ENCODE results near the gene DEF6. TPM values are rescaled to one million over a fixed set of nuclear protein-coding genes. Genes with fewer than 3 reads are reported as not detected.

DEF6 gene
- total RNA-seq, 1 donor from 2014 or later: 2.2 TPM

DNA sequence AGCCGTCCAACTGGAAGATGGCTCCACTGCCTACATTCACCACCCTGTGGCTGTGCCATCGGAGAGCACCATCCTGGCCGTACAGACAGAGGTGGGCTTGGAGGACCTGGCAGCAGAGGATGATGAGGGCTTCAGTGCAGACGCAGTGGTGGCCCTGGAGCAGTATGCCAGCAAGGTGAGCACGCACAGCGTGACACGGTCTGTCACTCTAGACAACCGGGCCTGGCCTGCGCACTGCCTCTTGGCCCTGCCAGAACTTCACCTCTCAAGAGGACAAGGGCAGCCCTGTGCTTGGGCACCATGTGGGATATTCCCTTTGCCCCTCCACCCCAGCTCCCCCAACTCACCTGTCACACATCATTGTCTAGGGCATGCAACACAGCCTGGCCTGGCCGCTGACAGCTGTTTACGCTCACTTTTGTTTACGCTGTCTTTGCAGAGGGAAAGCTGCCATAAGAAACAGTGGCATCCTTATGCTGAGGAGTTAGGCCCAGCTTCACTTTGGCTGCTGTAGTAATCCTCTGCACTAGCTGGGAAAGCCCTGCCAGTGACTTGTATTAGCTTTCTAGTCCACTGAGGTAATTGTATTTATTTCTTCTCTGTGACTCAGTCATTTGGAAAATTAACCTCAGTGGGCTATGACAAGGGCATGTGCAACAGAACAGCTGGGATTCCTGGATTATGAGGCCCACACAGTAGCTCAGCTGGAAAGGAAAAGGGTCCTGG, 9.8 kb upstream of the DEF6 start:
- no peaks in the 10 kb centered on the region for H3K79me2 ChIP-seq (ENCODE audit: insufficient read depth, low read length)
- no peaks in the 10 kb centered on the region for H3K4me1 Mint-ChIP-seq (ENCODE audit: low read depth, unreplicated experiment)
- H2AFZ ChIP-seq (ENCODE audit: low read depth, low read length): no peak overlapping the region
- H3K4me3 Mint-ChIP-seq (ENCODE audit: unreplicated experiment): no peak overlapping the region
- no peaks in the 10 kb centered on the region for H3K27me3 ChIP-seq (ENCODE audit: insufficient read depth, low read length)
- H3K4me3 ChIP-seq (ENCODE audit: insufficient read depth, low read depth, low read length): no peak overlapping the region
- peaks cover 15% of the 10 kb centered on the region for H3K36me3 ChIP-seq (ENCODE audit: insufficient read depth, low read length)
- no peaks in the 10 kb centered on the region for H3K9me3 Mint-ChIP-seq (ENCODE audit: unreplicated experiment)
- H3K36me3 Mint-ChIP-seq (ENCODE audit: low read depth, unreplicated experiment): peaks cover 50% of the 10 kb centered on the region
- H3K27ac ChIP-seq (ENCODE audit: low read depth, low read length): no peak overlapping the region
- no peaks in the 10 kb centered on the region for H3K9me3 ChIP-seq (ENCODE audit: insufficient read depth, low read depth, low read length)
- TF ChIP-seq EZH2 (IDR thresholded peaks at IDR 0.05; ENCODE audit: insufficient read depth, low read length): no peak
- TF ChIP-seq, protein P1, sequence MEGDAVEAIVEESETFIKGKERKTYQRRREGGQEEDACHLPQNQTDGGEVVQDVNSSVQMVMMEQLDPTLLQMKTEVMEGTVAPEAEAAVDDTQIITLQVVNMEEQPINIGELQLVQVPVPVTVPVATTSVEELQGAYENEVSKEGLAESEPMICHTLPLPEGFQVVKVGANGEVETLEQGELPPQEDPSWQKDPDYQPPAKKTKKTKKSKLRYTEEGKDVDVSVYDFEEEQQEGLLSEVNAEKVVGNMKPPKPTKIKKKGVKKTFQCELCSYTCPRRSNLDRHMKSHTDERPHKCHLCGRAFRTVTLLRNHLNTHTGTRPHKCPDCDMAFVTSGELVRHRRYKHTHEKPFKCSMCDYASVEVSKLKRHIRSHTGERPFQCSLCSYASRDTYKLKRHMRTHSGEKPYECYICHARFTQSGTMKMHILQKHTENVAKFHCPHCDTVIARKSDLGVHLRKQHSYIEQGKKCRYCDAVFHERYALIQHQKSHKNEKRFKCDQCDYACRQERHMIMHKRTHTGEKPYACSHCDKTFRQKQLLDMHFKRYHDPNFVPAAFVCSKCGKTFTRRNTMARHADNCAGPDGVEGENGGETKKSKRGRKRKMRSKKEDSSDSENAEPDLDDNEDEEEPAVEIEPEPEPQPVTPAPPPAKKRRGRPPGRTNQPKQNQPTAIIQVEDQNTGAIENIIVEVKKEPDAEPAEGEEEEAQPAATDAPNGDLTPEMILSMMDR (IDR thresholded peaks at IDR 0.05; ENCODE audit: insufficient read depth, low read depth, low read length): no peak
- H3K9ac ChIP-seq (ENCODE audit: low read length): no peak overlapping the region
- no peaks in the 10 kb centered on the region for H3K27me3 Mint-ChIP-seq (ENCODE audit: low read depth, unreplicated experiment)
- peaks cover 4% of the 10 kb centered on the region for H3K4me1 ChIP-seq (ENCODE audit: insufficient read depth, low read length)
- no peak overlapping the region for H3K27ac Mint-ChIP-seq (ENCODE audit: unreplicated experiment)
- H3K4me2 ChIP-seq (ENCODE audit: low read length): no peak overlapping the region
- DNase-seq (ENCODE audit: low read depth) (no peak), FAIRE-seq (no peak)
- no peaks in the 10 kb centered on the region for H4K20me1 ChIP-seq (ENCODE audit: insufficient read depth, low read length)

DNA sequence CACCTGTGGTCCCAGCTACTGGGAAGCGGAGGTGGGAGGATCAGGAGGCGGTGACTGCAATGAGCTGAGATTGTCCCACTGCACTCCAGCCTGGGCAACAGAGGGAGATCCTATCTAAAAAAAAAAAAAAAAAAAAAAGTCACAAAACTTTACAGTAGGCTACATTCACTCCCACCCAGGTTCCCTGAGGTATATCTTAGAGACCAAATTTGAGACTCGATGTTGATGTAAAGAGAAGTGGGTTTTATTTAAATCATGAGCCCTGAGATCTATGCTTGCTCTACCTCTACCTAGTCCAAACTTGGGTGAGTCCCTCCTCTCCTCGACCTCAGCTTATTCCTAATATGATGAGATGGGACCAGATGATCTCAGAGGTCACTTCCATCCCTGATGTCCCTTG, 8.8 kb upstream of the DEF6 start:
- TF ChIP-seq, protein P1 (IDR thresholded peaks at IDR 0.05; ENCODE audit: insufficient read depth, low read depth, low read length): no peak
- TF ChIP-seq EZH2 (IDR thresholded peaks at IDR 0.05; ENCODE audit: insufficient read depth, low read length): no peak
- H3K9me3 Mint-ChIP-seq (ENCODE audit: unreplicated experiment): no peaks in the 10 kb centered on the region
- no peaks in the 10 kb centered on the region for H3K27me3 Mint-ChIP-seq (ENCODE audit: low read depth, unreplicated experiment)
- H3K27ac Mint-ChIP-seq (ENCODE audit: unreplicated experiment): no peak overlapping the region
- H3K27ac ChIP-seq (ENCODE audit: low read depth, low read length): no peak overlapping the region
- H2AFZ ChIP-seq (ENCODE audit: low read depth, low read length): no peak overlapping the region
- peaks cover 9% of the 10 kb centered on the region for H3K36me3 ChIP-seq (ENCODE audit: insufficient read depth, low read length)
- no peaks in the 10 kb centered on the region for H3K79me2 ChIP-seq (ENCODE audit: insufficient read depth, low read length)
- FAIRE-seq (no peak), DNase-seq (ENCODE audit: low read depth) (no peak)
- no peaks in the 10 kb centered on the region for H4K20me1 ChIP-seq (ENCODE audit: insufficient read depth, low read length)
- H3K4me2 ChIP-seq (ENCODE audit: low read length): no peak overlapping the region
- H3K4me3 ChIP-seq (ENCODE audit: insufficient read depth, low read depth, low read length): no peak overlapping the region
- H3K9ac ChIP-seq (ENCODE audit: low read length): no peak overlapping the region
- H3K36me3 Mint-ChIP-seq (ENCODE audit: low read depth, unreplicated experiment): peaks cover 43% of the 10 kb centered on the region
- H3K4me1 ChIP-seq (ENCODE audit: insufficient read depth, low read length): peaks cover 4% of the 10 kb centered on the region
- no peaks in the 10 kb centered on the region for H3K4me1 Mint-ChIP-seq (ENCODE audit: low read depth, unreplicated experiment)
- no peaks in the 10 kb centered on the region for H3K27me3 ChIP-seq (ENCODE audit: insufficient read depth, low read length)
- no peak overlapping the region for H3K4me3 Mint-ChIP-seq (ENCODE audit: unreplicated experiment)
- H3K9me3 ChIP-seq (ENCODE audit: insufficient read depth, low read depth, low read length): no peaks in the 10 kb centered on the region

DNA sequence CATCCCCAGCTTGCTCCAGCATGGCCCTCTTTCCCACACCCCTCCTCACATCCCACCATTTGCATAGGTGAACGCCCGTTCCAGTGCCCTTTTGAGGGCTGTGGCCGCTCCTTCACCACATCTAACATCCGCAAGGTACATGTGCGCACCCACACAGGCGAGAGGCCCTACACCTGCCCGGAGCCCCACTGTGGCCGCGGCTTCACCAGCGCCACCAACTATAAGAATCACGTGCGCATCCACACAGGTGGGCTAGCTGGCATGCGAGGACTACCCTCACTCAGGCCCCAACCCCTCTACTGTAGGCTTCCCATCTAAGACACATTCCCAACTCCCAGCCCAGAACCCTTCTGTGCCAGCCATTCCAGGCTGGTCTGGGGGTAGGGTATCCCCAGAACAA, 6.1 kb upstream of the DEF6 start:
- H3K79me2 ChIP-seq (ENCODE audit: insufficient read depth, low read length): no peaks in the 10 kb centered on the region
- TF ChIP-seq EZH2 (IDR thresholded peaks at IDR 0.05; ENCODE audit: insufficient read depth, low read length): no peak
- TF ChIP-seq, protein P1 (IDR thresholded peaks at IDR 0.05; ENCODE audit: insufficient read depth, low read depth, low read length): no peak
- Mint-ChIP-seq H3K36me3 (ENCODE audit: low read depth, unreplicated experiment) (peaks cover 53% of the 10 kb centered on the region), H3K4me3 (ENCODE audit: unreplicated experiment) (no peak overlapping the region), H3K27ac (ENCODE audit: unreplicated experiment) (no peak overlapping the region), H3K4me1 (ENCODE audit: low read depth, unreplicated experiment) (no peaks in the 10 kb centered on the region), H3K9me3 (ENCODE audit: unreplicated experiment) (no peaks in the 10 kb centered on the region), H3K27me3 (ENCODE audit: low read depth, unreplicated experiment) (no peaks in the 10 kb centered on the region)
- peaks cover 4% of the 10 kb centered on the region for H3K4me1 ChIP-seq (ENCODE audit: insufficient read depth, low read length)
- H3K9ac ChIP-seq (ENCODE audit: low read length): no peak overlapping the region
- peaks cover 3% of the 10 kb centered on the region for H3K36me3 ChIP-seq (ENCODE audit: insufficient read depth, low read length)
- no peak overlapping the region for H2AFZ ChIP-seq (ENCODE audit: low read depth, low read length)
- no peak overlapping the region for H3K27ac ChIP-seq (ENCODE audit: low read depth, low read length)
- no peaks in the 10 kb centered on the region for H3K9me3 ChIP-seq (ENCODE audit: insufficient read depth, low read depth, low read length)
- DNase-seq (ENCODE audit: low read depth) (no peak), FAIRE-seq (no peak)
- H4K20me1 ChIP-seq (ENCODE audit: insufficient read depth, low read length): no peaks in the 10 kb centered on the region
- H3K4me3 ChIP-seq (ENCODE audit: insufficient read depth, low read depth, low read length): no peak overlapping the region
- H3K27me3 ChIP-seq (ENCODE audit: insufficient read depth, low read length): no peaks in the 10 kb centered on the region
- H3K4me2 ChIP-seq (ENCODE audit: low read length): no peak overlapping the region
